GM12872 (cell line): ENCODE measurements around the gene BYSL.

Source experiments
- CTCF ChIP-seq: IDR thresholded peaks from 3 replicates; pipeline ENCODE4 v1.5.1; 2011; ENCODE audit warnings: low read depth, mild to moderate bottlenecking, low read length, moderate library complexity; ENCODE audit not compliant: insufficient read depth

Gene BYSL

GRCh38 chr6:41954668-41955067 lies 33.4 kb downstream of the BYSL start:
- no peak for TF ChIP-seq CTCF

GRCh38 chr6:41955412-41955811 lies 34.1 kb downstream of the BYSL start:
- no peak for TF ChIP-seq CTCF

GRCh38 chr6:41957117-41957516 lies 35.8 kb downstream of the BYSL start:
- no peak for TF ChIP-seq CTCF

GRCh38 chr6:41958022-41958856 lies 36.9 kb downstream of the BYSL start:
- no peak for TF ChIP-seq CTCF

- no peak for TF ChIP-seq CTCF
Observed at GRCh38 chr6:41960028-41960427, 38.7 kb downstream of the BYSL start.

GRCh38 chr6:41963371-41963770 lies 42.1 kb downstream of the BYSL start:
- TF ChIP-seq CTCF: no peak

- no peak for TF ChIP-seq CTCF
Observed at GRCh38 chr6:41964201-41964887, 43.0 kb downstream of the BYSL start.
